Fibroblast of lung (primary cell): ENCODE data around the gene TBC1D2B. TPM values are rescaled to one million over a fixed set of nuclear protein-coding genes. Genes with fewer than 3 reads are reported as not detected.

ENCODE experiments used
- DNase-seq, 2 donors: peaks; one replicate each; pipeline versions ENCODE4 v3.0.0 to v3.0.0-alpha.2; 2010; ENCODE audit warnings: low read depth in 2 of 2
- H2AFZ ChIP-seq: 2 replicates; pipeline ENCODE4 v1.5.1; 2012; ENCODE audit warnings: low read length, control low read depth, inconsistent platforms
- H3K27ac ChIP-seq: 2 replicates; pipeline ENCODE4 v1.5.1; 2011; ENCODE audit warnings: low read length, control low read depth; ENCODE audit not compliant: insufficient read depth
- H3K27me3 ChIP-seq: 2 replicates; pipeline ENCODE4 v1.5.1; 2011; ENCODE audit warnings: mild to moderate bottlenecking, low read length; ENCODE audit not compliant: control insufficient read depth, insufficient read depth
- H3K36me3 ChIP-seq: 2 replicates; pipeline ENCODE4 v1.5.1; 2011; ENCODE audit warnings: low read length; ENCODE audit not compliant: control insufficient read depth, insufficient read depth
- H3K4me1 ChIP-seq: 2 replicates; pipeline ENCODE4 v1.5.1; 2011; ENCODE audit warnings: low read length; ENCODE audit not compliant: control insufficient read depth, insufficient read depth; ENCODE audit errors: extremely low read depth
- H3K4me2 ChIP-seq: 2 replicates; pipeline ENCODE4 v1.5.1; 2011; ENCODE audit warnings: low read length, control low read depth; ENCODE audit not compliant: insufficient read depth; ENCODE audit errors: extremely low read depth
- H3K4me3 ChIP-seq, 4 experiments: fragments of 200-600 bp in 1 of 4; sonication (generic) in 1 of 4; replicated peaks in 1 of 4; 2 replicates each; pipeline ENCODE4 v1.5.1; 2011 to 2016; ENCODE audit warnings: low read length in 4 of 4, low read depth in 3 of 4, mild to moderate bottlenecking in 3 of 4, control low read depth in 2 of 4, inconsistent platforms in 1 of 4, mixed read lengths in 1 of 4; ENCODE audit not compliant: insufficient read depth in 1 of 4; ENCODE audit errors: control extremely low read depth in 1 of 4
- H3K79me2 ChIP-seq: 2 replicates; pipeline ENCODE4 v1.5.1; 2012; ENCODE audit warnings: mild to moderate bottlenecking, low read length, inconsistent platforms; ENCODE audit not compliant: control insufficient read depth, insufficient read depth
- H3K9ac ChIP-seq: 2 replicates; pipeline ENCODE4 v1.5.1; 2011; ENCODE audit warnings: mild to moderate bottlenecking, low read length, control low read depth; ENCODE audit not compliant: insufficient read depth
- H3K9me3 ChIP-seq: 2 replicates; pipeline ENCODE4 v1.5.1; 2012; ENCODE audit warnings: low read depth, low read length; ENCODE audit not compliant: control insufficient read depth, insufficient read depth
- H4K20me1 ChIP-seq: 2 replicates; pipeline ENCODE4 v1.5.1; 2011; ENCODE audit warnings: low read length; ENCODE audit not compliant: control insufficient read depth, insufficient read depth; ENCODE audit errors: extremely low read depth
- CTCF ChIP-seq, 2 donors: IDR thresholded peaks in 1 of 2; conservative IDR thresholded peaks in 1 of 2; 1 replicate in 1 of 2; 2 replicates in 1 of 2; pipeline ENCODE4 v1.5.1; 2011 to 2012; ENCODE audit warnings: low read length in 2 of 2, control low read depth in 1 of 2, inconsistent platforms in 1 of 2, low read depth in 1 of 2, mild to moderate bottlenecking in 1 of 2
- EZH2 ChIP-seq: IDR thresholded peaks from 2 replicates; pipeline ENCODE4 v1.5.1; 2012; ENCODE audit warnings: low read length, control low read depth, mild to moderate bottlenecking; ENCODE audit errors: missing control alignments
- polyA plus RNA-seq, 2 donors: library from polyadenylated mRNA; depleted of rRNA in 1 of 2; stranded (reverse) in 1 of 2; unstranded in 1 of 2; fragments of >200 nt; gene quantifications; 2 replicates each; pipeline ENCODE4 v1.2.1, GENCODE V29; 2011 to 2012; ENCODE audit warnings: missing spikeins in 1 of 2
- total RNA-seq: library from RNA; depleted of rRNA; stranded (reverse); fragments of >200 nt; gene quantifications from 2 replicates; pipeline ENCODE4 v1.2.1, GENCODE V29; 2014

Gene TBC1D2B
- total and polyA plus RNA-seq, 2 donors (not counting 1 experiment from before 2014, with no cell fraction given) = 49.4 to 73.3 TPM

- no peaks in the 10 kb centered on the region for H4K20me1 ChIP-seq
- peak in 1 of 2 donors; percentile 84 for DNase-seq
- H3K36me3 ChIP-seq = no peaks in the 10 kb centered on the region
- H2AFZ ChIP-seq = no peak overlapping the region
- peaks cover 66% of the 10 kb centered on the region for H3K79me2 ChIP-seq
- H3K4me2 ChIP-seq = peak overlapping the region; percentile 77
- TF ChIP-seq EZH2 = no peak
- TF ChIP-seq CTCF (conservative IDR thresholded peaks at IDR 0.05 in 1 of 2, IDR thresholded peaks at IDR 0.05 in 1 of 2; ENCODE audit: low read depth in 1 of 2, low read length in 2 of 2) = no peak
- H3K4me3 ChIP-seq = no peak overlapping the region
- no peaks in the 10 kb centered on the region for H3K27me3 ChIP-seq
- H3K27ac ChIP-seq = peak overlapping the region; percentile 98
- peak overlapping the region; percentile 5 for H3K9ac ChIP-seq
- H3K4me1 ChIP-seq = peaks cover 60% of the 10 kb centered on the region
- H3K9me3 ChIP-seq = no peaks in the 10 kb centered on the region
Observed at GRCh38 chr15:78065973-78066946, 11.3 kb downstream of the TBC1D2B start.

- Histone ChIP-seq H3K4me3 (peak overlapping the region; percentile 11 to 22 (median 14)), H3K9ac (peak overlapping the region; percentile 68), H3K9me3 (no peaks in the 10 kb centered on the region), H3K36me3 (no peaks in the 10 kb centered on the region), H3K27me3 (no peaks in the 10 kb centered on the region), H2AFZ (no peak overlapping the region), H4K20me1 (no peaks in the 10 kb centered on the region), H3K27ac (peak overlapping the region; percentile 98), H3K4me1 (peaks cover 60% of the 10 kb centered on the region), H3K4me2 (peak overlapping the region; percentile 77), H3K79me2 (peaks cover 67% of the 10 kb centered on the region)
- DNase-seq = peak; percentile 99
- TF ChIP-seq EZH2 (no peak), CTCF (conservative IDR thresholded peaks at IDR 0.05 in 1 of 2, IDR thresholded peaks at IDR 0.05 in 1 of 2; ENCODE audit: low read depth in 1 of 2, low read length in 2 of 2) (no peak)
Observed at GRCh38 chr15:78065284-78065872, 12.1 kb downstream of the TBC1D2B start.

- DNase-seq = peak; percentile 36 to 82
- H3K9ac ChIP-seq = peak overlapping the region; percentile 68
Observed at GRCh38 chr15:78064544-78064943, 13.0 kb downstream of the TBC1D2B start.

More at GRCh38 chr15:78064544-78064943, 13.0 kb downstream of the TBC1D2B start:
- Histone ChIP-seq H3K27me3 (no peaks in the 10 kb centered on the region), H3K4me1 (peaks cover 56% of the 10 kb centered on the region), H2AFZ (no peak overlapping the region), H4K20me1 (no peaks in the 10 kb centered on the region), H3K36me3 (no peaks in the 10 kb centered on the region), H3K27ac (peak overlapping the region; percentile 98), H3K79me2 (peaks cover 67% of the 10 kb centered on the region), H3K9me3 (no peaks in the 10 kb centered on the region), H3K4me2 (peak overlapping the region; percentile 77), H3K4me3 (peak overlapping the region in 1 of 4 experiments; percentile 11)
- no peak for TF ChIP-seq CTCF (conservative IDR thresholded peaks at IDR 0.05 in 1 of 2, IDR thresholded peaks at IDR 0.05 in 1 of 2; ENCODE audit: low read depth in 1 of 2, low read length in 2 of 2)
- no peak for TF ChIP-seq EZH2
